GM23338 (cell line): ENCODE data around the gene SLC35D2. TPM values are rescaled to one million over a fixed set of nuclear protein-coding genes. Genes with fewer than 3 reads are reported as not detected.

ENCODE experiments used
- ATAC-seq: fragments of 200-7000 bp; cut with Tn5 transposase; 3 replicates; pipeline ENCODE4 v1.9.1; 2020
- DNase-seq: peaks from one replicate; pipeline ENCODE4 v3.0.0-alpha.2; 2015; ENCODE audit warnings: low spot score
- H2AFZ ChIP-seq: fragments of 200-600 bp; sonication (generic); 2 replicates; pipeline ENCODE4 v1.8.0; 2016; ENCODE audit warnings: antibody characterized with exemption, mild to moderate bottlenecking, moderate library complexity
- H3F3A ChIP-seq: fragments of 200-600 bp; sonication (generic); replicated peaks from 2 replicates; pipeline ENCODE4 v1.8.0; 2017; ENCODE audit warnings: antibody characterized with exemption, mixed run types, low read depth
- H3K27ac ChIP-seq: fragments of 200-600 bp; sonication (generic); 2 replicates; pipeline ENCODE4 v1.6.1; 2016; ENCODE audit warnings: low read depth
- H3K27me3 ChIP-seq: fragments of 200-600 bp; sonication (generic); 2 replicates; pipeline ENCODE4 v1.8.0; 2016; ENCODE audit warnings: mild to moderate bottlenecking, mixed run types, moderate library complexity; ENCODE audit not compliant: insufficient read depth
- H3K36me3 ChIP-seq: fragments of 200-600 bp; sonication (generic); 2 replicates; pipeline ENCODE4 v1.8.0; 2016; ENCODE audit warnings: mild to moderate bottlenecking; ENCODE audit not compliant: insufficient read depth
- H3K4me1 ChIP-seq: fragments of 200-600 bp; sonication (generic); 2 replicates; pipeline ENCODE4 v1.8.0; 2016; ENCODE audit warnings: mild to moderate bottlenecking, moderate library complexity; ENCODE audit not compliant: insufficient read depth
- H3K4me2 ChIP-seq: fragments of 200-600 bp; sonication (generic); 2 replicates; pipeline ENCODE4 v1.7.1; 2017; ENCODE audit warnings: mixed run types
- H3K4me3 ChIP-seq: fragments of 200-600 bp; sonication (generic); 2 replicates; pipeline ENCODE4 v1.6.1; 2016; ENCODE audit warnings: mixed run types
- H3K79me2 ChIP-seq: fragments of 200-600 bp; sonication (generic); replicated peaks from 2 replicates; pipeline ENCODE4 v1.8.0; 2017; ENCODE audit warnings: mild to moderate bottlenecking; ENCODE audit not compliant: insufficient read depth
- H3K9me2 ChIP-seq: fragments of 200-600 bp; sonication (generic); 2 replicates; pipeline ENCODE4 v1.8.0; 2017; ENCODE audit not compliant: insufficient read depth
- H4K20me1 ChIP-seq: fragments of 200-600 bp; sonication (generic); replicated peaks from 2 replicates; pipeline ENCODE4 v1.8.0; 2017; ENCODE audit warnings: mild to moderate bottlenecking; ENCODE audit not compliant: insufficient read depth
- H3K27ac Mint-ChIP-seq: 2 replicates; pipeline ENCODE4 v1.8.0; 2020; ENCODE audit warnings: inconsistent platforms, mild to moderate bottlenecking, moderate library complexity, mixed read lengths
- H3K27me3 Mint-ChIP-seq: 3 replicates; pipeline ENCODE4 v1.8.0; 2022; ENCODE audit warnings: low read depth, mild to moderate bottlenecking, moderate library complexity, mixed read lengths, inconsistent platforms; ENCODE audit not compliant: insufficient read depth, poor library complexity
- H3K36me3 Mint-ChIP-seq: 3 replicates; pipeline ENCODE4 v1.8.0; 2021; ENCODE audit warnings: low read depth, mild to moderate bottlenecking, inconsistent platforms, moderate library complexity, mixed read lengths
- H3K4me1 Mint-ChIP-seq: 3 replicates; pipeline ENCODE4 v1.8.0; 2020; ENCODE audit warnings: mild to moderate bottlenecking, inconsistent platforms, mixed read lengths
- H3K4me3 Mint-ChIP-seq: 3 replicates; pipeline ENCODE4 v1.8.0; 2021; ENCODE audit warnings: moderate library complexity, mild to moderate bottlenecking, inconsistent platforms, mixed read lengths
- H3K9me3 Mint-ChIP-seq: 3 replicates; pipeline ENCODE4 v1.8.0; 2020; ENCODE audit warnings: moderate library complexity, mild to moderate bottlenecking, inconsistent platforms, mixed read lengths
- CREB1 ChIP-seq: fragments of 250-450 bp; sonication (Bioruptor Pico); IDR thresholded peaks from 2 replicates; pipeline ENCODE4 v1.5.0; 2020; ENCODE audit warnings: low read depth, mild to moderate bottlenecking, moderate library complexity
- EZH2 ChIP-seq: fragments of 200-600 bp; sonication (generic); IDR thresholded peaks from one replicate; pipeline ENCODE4 v1.8.0; 2017; ENCODE audit warnings: antibody characterized with exemption, mild to moderate bottlenecking, low read depth; ENCODE audit not compliant: unreplicated experiment
- EZH2phosphoT487 ChIP-seq: fragments of 200-600 bp; sonication (generic); IDR thresholded peaks from one replicate; pipeline ENCODE4 v1.8.1; 2018; ENCODE audit warnings: antibody characterized with exemption; ENCODE audit not compliant: unreplicated experiment
- JUNB ChIP-seq: IDR thresholded peaks from one replicate; pipeline ENCODE4 v1.6.1; 2016; ENCODE audit warnings: antibody characterized with exemption; ENCODE audit not compliant: unreplicated experiment
- NANOG ChIP-seq: IDR thresholded peaks from 2 replicates; pipeline ENCODE4 v1.6.1; 2016; ENCODE audit warnings: antibody characterized with exemption, borderline replicate concordance
- POLR2AphosphoS5 ChIP-seq: IDR thresholded peaks from 2 replicates; pipeline ENCODE4 v1.6.1; 2016; ENCODE audit warnings: antibody characterized with exemption, low read depth
- STAT1 ChIP-seq: IDR thresholded peaks from one replicate; pipeline ENCODE4 v1.6.1; 2016; ENCODE audit warnings: antibody characterized with exemption; ENCODE audit not compliant: unreplicated experiment
- ZNF114 ChIP-seq: fragments of 250-450 bp; sonication (Bioruptor Pico); IDR thresholded peaks from 2 replicates; pipeline ENCODE4 v1.5.0; 2020; ENCODE audit warnings: mild to moderate bottlenecking, moderate library complexity
- ZNF331 ChIP-seq: fragments of 250-450 bp; sonication (Bioruptor Pico); IDR thresholded peaks from 2 replicates; pipeline ENCODE4 v1.5.0; 2020; ENCODE audit warnings: low read depth, mild to moderate bottlenecking, moderate library complexity
- polyA plus RNA-seq: library from polyadenylated mRNA; unstranded; fragments of >200 nt; fragmentation: Nextera tagmentation; extraction: Ambion mirVana; gene quantifications from 2 replicates; pipeline ENCODE4 v1.2.1, GENCODE V29; 2016
- total RNA-seq: library from RNA; depleted of rRNA; stranded (reverse); fragments of >200 nt; shearing (Covaris generic); gene quantifications from 2 replicates; pipeline ENCODE4 v1.2.3, GENCODE V29; 2014
- TF ChIP-seq, protein P1 (sequence below): IDR thresholded peaks from one replicate; pipeline ENCODE4 v1.6.1; 2018; ENCODE audit warnings: antibody characterized with exemption; ENCODE audit not compliant: unreplicated experiment
- TF ChIP-seq, protein P2 (sequence below), 2 experiments: fragments of 200-600 bp in 1 of 2; sonication (generic) in 1 of 2; conservative IDR thresholded peaks; 2 replicates each; pipeline versions ENCODE4 v1.5.1 to v1.6.1; 2016 to 2017; ENCODE audit warnings: antibody characterized with exemption in 2 of 2, low read depth in 2 of 2, mild to moderate bottlenecking in 2 of 2, moderate library complexity in 1 of 2
- TF ChIP-seq, protein P3 (sequence below): IDR thresholded peaks from 2 replicates; pipeline ENCODE4 v1.6.1; 2016; ENCODE audit warnings: antibody characterized with exemption

Gene SLC35D2
- total and polyA plus RNA-seq, 2 experiments from 2014 or later: 8.2 to 14.4 TPM

DNA sequence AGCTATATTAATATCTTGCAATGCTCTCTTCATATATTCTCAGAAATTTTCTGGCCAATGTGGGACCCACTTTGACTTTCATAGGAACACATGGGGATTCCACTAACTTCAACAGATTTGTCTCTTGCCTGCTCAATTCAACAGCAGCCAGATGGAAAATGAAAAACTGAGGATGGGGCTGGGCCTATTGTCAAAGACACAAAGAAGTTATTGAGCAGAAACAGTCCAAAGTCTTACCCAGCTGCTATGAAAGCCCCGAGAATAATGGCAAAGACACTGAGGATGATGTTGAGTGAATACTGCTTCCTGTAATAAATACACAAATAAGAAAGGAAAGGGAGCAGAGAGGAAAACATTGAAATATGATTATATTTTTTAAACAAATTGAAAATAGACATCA, 32.6 kb downstream of the SLC35D2 start (continued):
- TF ChIP-seq, protein P1, sequence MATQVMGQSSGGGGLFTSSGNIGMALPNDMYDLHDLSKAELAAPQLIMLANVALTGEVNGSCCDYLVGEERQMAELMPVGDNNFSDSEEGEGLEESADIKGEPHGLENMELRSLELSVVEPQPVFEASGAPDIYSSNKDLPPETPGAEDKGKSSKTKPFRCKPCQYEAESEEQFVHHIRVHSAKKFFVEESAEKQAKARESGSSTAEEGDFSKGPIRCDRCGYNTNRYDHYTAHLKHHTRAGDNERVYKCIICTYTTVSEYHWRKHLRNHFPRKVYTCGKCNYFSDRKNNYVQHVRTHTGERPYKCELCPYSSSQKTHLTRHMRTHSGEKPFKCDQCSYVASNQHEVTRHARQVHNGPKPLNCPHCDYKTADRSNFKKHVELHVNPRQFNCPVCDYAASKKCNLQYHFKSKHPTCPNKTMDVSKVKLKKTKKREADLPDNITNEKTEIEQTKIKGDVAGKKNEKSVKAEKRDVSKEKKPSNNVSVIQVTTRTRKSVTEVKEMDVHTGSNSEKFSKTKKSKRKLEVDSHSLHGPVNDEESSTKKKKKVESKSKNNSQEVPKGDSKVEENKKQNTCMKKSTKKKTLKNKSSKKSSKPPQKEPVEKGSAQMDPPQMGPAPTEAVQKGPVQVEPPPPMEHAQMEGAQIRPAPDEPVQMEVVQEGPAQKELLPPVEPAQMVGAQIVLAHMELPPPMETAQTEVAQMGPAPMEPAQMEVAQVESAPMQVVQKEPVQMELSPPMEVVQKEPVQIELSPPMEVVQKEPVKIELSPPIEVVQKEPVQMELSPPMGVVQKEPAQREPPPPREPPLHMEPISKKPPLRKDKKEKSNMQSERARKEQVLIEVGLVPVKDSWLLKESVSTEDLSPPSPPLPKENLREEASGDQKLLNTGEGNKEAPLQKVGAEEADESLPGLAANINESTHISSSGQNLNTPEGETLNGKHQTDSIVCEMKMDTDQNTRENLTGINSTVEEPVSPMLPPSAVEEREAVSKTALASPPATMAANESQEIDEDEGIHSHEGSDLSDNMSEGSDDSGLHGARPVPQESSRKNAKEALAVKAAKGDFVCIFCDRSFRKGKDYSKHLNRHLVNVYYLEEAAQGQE: no peak
- no peak for TF ChIP-seq EZH2phosphoT487

DNA sequence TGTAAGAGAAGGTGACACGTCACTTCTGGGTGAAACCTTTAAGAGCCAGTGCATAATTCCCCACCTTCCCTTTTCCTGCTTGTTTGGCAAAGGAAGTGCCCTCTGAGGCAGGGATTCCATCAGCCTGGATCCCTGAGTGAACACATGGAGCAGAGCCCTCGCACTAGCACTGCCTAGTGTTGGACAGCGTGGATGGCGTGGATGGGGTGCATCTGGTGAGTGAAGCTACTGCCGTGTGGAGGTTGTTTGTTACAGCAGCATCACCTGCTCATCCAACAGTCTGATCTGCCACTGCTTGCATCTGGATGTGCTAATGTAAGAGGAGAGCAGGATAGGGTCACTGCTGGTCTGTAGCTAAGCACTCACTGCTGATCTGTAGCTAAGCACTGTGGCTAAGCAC, 35.2 kb downstream of the SLC35D2 start:
- H3K4me1 Mint-ChIP-seq: peaks cover 32% of the 10 kb centered on the region
- no peak overlapping the region for H3K27ac Mint-ChIP-seq
- H3K4me3 Mint-ChIP-seq: no peak overlapping the region
- TF ChIP-seq CREB1 (CRISPR knock-in tag): no peak
- no peak for TF ChIP-seq EZH2phosphoT487
- TF ChIP-seq STAT1: no peak
- TF ChIP-seq, protein P2, sequence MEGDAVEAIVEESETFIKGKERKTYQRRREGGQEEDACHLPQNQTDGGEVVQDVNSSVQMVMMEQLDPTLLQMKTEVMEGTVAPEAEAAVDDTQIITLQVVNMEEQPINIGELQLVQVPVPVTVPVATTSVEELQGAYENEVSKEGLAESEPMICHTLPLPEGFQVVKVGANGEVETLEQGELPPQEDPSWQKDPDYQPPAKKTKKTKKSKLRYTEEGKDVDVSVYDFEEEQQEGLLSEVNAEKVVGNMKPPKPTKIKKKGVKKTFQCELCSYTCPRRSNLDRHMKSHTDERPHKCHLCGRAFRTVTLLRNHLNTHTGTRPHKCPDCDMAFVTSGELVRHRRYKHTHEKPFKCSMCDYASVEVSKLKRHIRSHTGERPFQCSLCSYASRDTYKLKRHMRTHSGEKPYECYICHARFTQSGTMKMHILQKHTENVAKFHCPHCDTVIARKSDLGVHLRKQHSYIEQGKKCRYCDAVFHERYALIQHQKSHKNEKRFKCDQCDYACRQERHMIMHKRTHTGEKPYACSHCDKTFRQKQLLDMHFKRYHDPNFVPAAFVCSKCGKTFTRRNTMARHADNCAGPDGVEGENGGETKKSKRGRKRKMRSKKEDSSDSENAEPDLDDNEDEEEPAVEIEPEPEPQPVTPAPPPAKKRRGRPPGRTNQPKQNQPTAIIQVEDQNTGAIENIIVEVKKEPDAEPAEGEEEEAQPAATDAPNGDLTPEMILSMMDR (conservative IDR thresholded peaks at IDR 0.05; ENCODE audit: low read depth in 2 of 2): no peak
- TF ChIP-seq, protein P1: no peak
- TF ChIP-seq, protein P3, sequence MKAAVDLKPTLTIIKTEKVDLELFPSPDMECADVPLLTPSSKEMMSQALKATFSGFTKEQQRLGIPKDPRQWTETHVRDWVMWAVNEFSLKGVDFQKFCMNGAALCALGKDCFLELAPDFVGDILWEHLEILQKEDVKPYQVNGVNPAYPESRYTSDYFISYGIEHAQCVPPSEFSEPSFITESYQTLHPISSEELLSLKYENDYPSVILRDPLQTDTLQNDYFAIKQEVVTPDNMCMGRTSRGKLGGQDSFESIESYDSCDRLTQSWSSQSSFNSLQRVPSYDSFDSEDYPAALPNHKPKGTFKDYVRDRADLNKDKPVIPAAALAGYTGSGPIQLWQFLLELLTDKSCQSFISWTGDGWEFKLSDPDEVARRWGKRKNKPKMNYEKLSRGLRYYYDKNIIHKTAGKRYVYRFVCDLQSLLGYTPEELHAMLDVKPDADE: no peak
- no peak for TF ChIP-seq POLR2AphosphoS5
- no peak for TF ChIP-seq EZH2
- no peak for TF ChIP-seq ZNF114 (CRISPR knock-in tag)
- no peak for TF ChIP-seq NANOG
- TF ChIP-seq JUNB: no peak
- no peak for TF ChIP-seq ZNF331 (CRISPR knock-in tag)

More for the DNA sequence above, 35.2 kb downstream of the SLC35D2 start:
- Histone ChIP-seq H3K9me2 (no peaks in the 10 kb centered on the region), H3F3A (0 out of 2 replicates have a peak, but pooled peaks cover 5% of the 10 kb centered on the region), H2AFZ (no peak overlapping the region), H3K27me3 (no peaks in the 10 kb centered on the region), H4K20me1 (no peaks in the 10 kb centered on the region), H3K79me2 (no peaks in the 10 kb centered on the region), H3K36me3 (no peaks in the 10 kb centered on the region), H3K27ac (no peak overlapping the region), H3K4me1 (peaks cover 35% of the 10 kb centered on the region), H3K4me3 (no peak overlapping the region), H3K4me2 (no peak overlapping the region)
- no peaks in the 10 kb centered on the region for H3K27me3 Mint-ChIP-seq
- DNase-seq (no peak), ATAC-seq (no peak)
- H3K36me3 Mint-ChIP-seq: peaks cover 15% of the 10 kb centered on the region
- H3K9me3 Mint-ChIP-seq: no peaks in the 10 kb centered on the region; the same call in 2 of the 3 replicates
